HepG2 (cell line): Measurements from ENCODE around the gene AP4S1. TPM values are rescaled to one million over a fixed set of nuclear protein-coding genes. Genes with fewer than 3 reads are reported as not detected.

Experiments used
- AGO2 ChIP-seq: fragments of 200-400 bp; formaldehyde crosslinking; optimal IDR thresholded peaks from 2 replicates; pipeline ENCODE3; 2017; ENCODE audit warnings: mild to moderate bottlenecking, low read depth, low read length, moderate library complexity
- BCL3 ChIP-seq: sonication (generic); formaldehyde crosslinking; IDR thresholded peaks from 2 replicates; pipeline ENCODE4 v1.5.1; 2020; ENCODE audit warnings: mild to moderate bottlenecking, missing genetic modification reagents, moderate library complexity
- EP300 ChIP-seq, 3 experiments: sonication (generic) in 1 of 3; formaldehyde crosslinking in 1 of 3; IDR thresholded peaks; 2 replicates each; pipeline versions ENCODE4 v1.5.1 to v1.6.1; 2011 to 2020; ENCODE audit warnings: low read depth in 2 of 3, low read length in 2 of 3, borderline replicate concordance in 1 of 3, improper control_type of control experiment in 1 of 3, mild to moderate bottlenecking in 1 of 3, missing genetic modification reagents in 1 of 3, moderate library complexity in 1 of 3
- ETV6 ChIP-seq: sonication (generic); formaldehyde crosslinking; conservative IDR thresholded peaks from 2 replicates; pipeline ENCODE4 v1.4.0; 2020; ENCODE audit warnings: missing genetic modification reagents
- IRF2 ChIP-seq: IDR thresholded peaks from 2 replicates; pipeline ENCODE4 v1.6.1; 2018; ENCODE audit warnings: missing genetic modification reagents, missing compliant biosample characterization
- ISX ChIP-seq: sonication (generic); formaldehyde crosslinking; conservative IDR thresholded peaks from 2 replicates; pipeline ENCODE4 v1.5.0; 2020; ENCODE audit warnings: missing genetic modification reagents
- JDP2 ChIP-seq: sonication (generic); formaldehyde crosslinking; IDR thresholded peaks from 2 replicates; pipeline ENCODE4 v1.8.1; 2022; ENCODE audit warnings: missing genetic modification reagents, borderline replicate concordance
- KLF11 ChIP-seq: IDR thresholded peaks from 2 replicates; pipeline ENCODE4 v1.6.1; 2016; ENCODE audit warnings: missing compliant biosample characterization
- NFE2L2 ChIP-seq: fragments of 150-350 bp; IDR thresholded peaks from 2 replicates; pipeline ENCODE4 v1.6.1; 2014; ENCODE audit warnings: low read length
- NFIC ChIP-seq: IDR thresholded peaks from 2 replicates; pipeline ENCODE4 v1.6.1; 2012; ENCODE audit warnings: mild to moderate bottlenecking, low read length, inconsistent platforms
- NR0B2 ChIP-seq: sonication (generic); formaldehyde crosslinking; IDR thresholded peaks from 2 replicates; pipeline ENCODE4 v1.4.0; 2020; ENCODE audit warnings: mild to moderate bottlenecking, missing genetic modification reagents
- POLR2AphosphoS5 ChIP-seq: IDR thresholded peaks from 2 replicates; pipeline ENCODE4 v1.6.1; 2012; ENCODE audit warnings: low read depth, low read length
- RAD21 ChIP-seq: fragments of 450-650 bp; formaldehyde crosslinking; IDR thresholded peaks from 2 replicates; pipeline ENCODE4 v1.5.0; 2020; ENCODE audit warnings: mild to moderate bottlenecking
- SP4 ChIP-seq: sonication (generic); formaldehyde crosslinking; IDR thresholded peaks from 2 replicates; pipeline ENCODE4 v1.8.1; 2023; ENCODE audit warnings: mild to moderate bottlenecking, missing genetic modification reagents
- TGIF2 ChIP-seq: IDR thresholded peaks from 2 replicates; pipeline ENCODE4 v1.6.1; 2016; ENCODE audit warnings: control low read depth, missing compliant biosample characterization
- THAP11 ChIP-seq: IDR thresholded peaks from 2 replicates; pipeline ENCODE4 v1.6.1; 2016; ENCODE audit warnings: missing biosample characterization, missing genetic modification reagents
- ZFX ChIP-seq: sonication (generic); formaldehyde crosslinking; IDR thresholded peaks from 2 replicates; pipeline ENCODE4 v1.4.0; 2020; ENCODE audit warnings: mild to moderate bottlenecking, low read depth, missing genetic modification reagents, moderate library complexity
- ZNF335 ChIP-seq: sonication (generic); formaldehyde crosslinking; IDR thresholded peaks from 2 replicates; pipeline ENCODE4 v1.4.0; 2020; ENCODE audit warnings: missing genetic modification reagents
- ZNF547 ChIP-seq: sonication (generic); formaldehyde crosslinking; IDR thresholded peaks from 2 replicates; pipeline ENCODE4 v1.5.1; 2020; ENCODE audit warnings: mild to moderate bottlenecking, missing genetic modification reagents
- ZNF563 ChIP-seq: sonication (generic); formaldehyde crosslinking; IDR thresholded peaks from 2 replicates; pipeline ENCODE4 v1.8.0; 2022; ENCODE audit warnings: mild to moderate bottlenecking, moderate library complexity, missing genetic modification reagents
- ZNF607 ChIP-seq: sonication (generic); formaldehyde crosslinking; IDR thresholded peaks from 2 replicates; pipeline ENCODE4 v1.5.1; 2020; ENCODE audit warnings: missing genetic modification reagents, mild to moderate bottlenecking, borderline replicate concordance
- ZNF841 ChIP-seq: sonication (generic); formaldehyde crosslinking; IDR thresholded peaks from 2 replicates; pipeline ENCODE4 v1.8.1; 2023; ENCODE audit warnings: missing genetic modification reagents, borderline replicate concordance
- polyA plus RNA-seq, 8 experiments: library from polyadenylated mRNA; depleted of rRNA in 3 of 8; stranded (reverse) in 7 of 8; unstranded in 1 of 8; fragments of >200 nt; fragmentation: Illumina TruSeq in 4 of 8; extraction: Trizol in 4 of 8; gene quantifications; 2 replicates each; pipeline versions ENCODE4 v1.2.1 to v1.2.3, GENCODE V29; 2011 to 2016; ENCODE audit warnings: low read depth in 4 of 8, missing spikeins in 1 of 8, mixed read lengths in 1 of 8; ENCODE audit not compliant: insufficient read depth in 1 of 8
- total RNA-seq, 5 experiments: library from RNA; depleted of rRNA; stranded (reverse); fragments of >200 nt; fragmentation: Illumina TruSeq; extraction: Trizol; gene quantifications; 2 replicates each; pipeline ENCODE4 v1.2.3, GENCODE V29; 2016; ENCODE audit warnings: low read depth in 1 of 5
- TF ChIP-seq, protein P1 (sequence below): IDR thresholded peaks from 2 replicates; pipeline ENCODE4 v1.6.1; 2012; ENCODE audit warnings: low read length, improper control_type of control experiment
- TF ChIP-seq, protein P2 (sequence below): sonication (generic); formaldehyde crosslinking; IDR thresholded peaks from 2 replicates; pipeline ENCODE4 v1.5.1; 2020; ENCODE audit warnings: missing genetic modification reagents, mild to moderate bottlenecking, borderline replicate concordance
- TF ChIP-seq, protein P3 (sequence below): sonication (generic); formaldehyde crosslinking; IDR thresholded peaks from 2 replicates; pipeline ENCODE4 v1.4.0; 2020; ENCODE audit warnings: missing genetic modification reagents

AP4S1 gene
- total and polyA plus RNA-seq, 2 of the 13 experiments (the other 11 are each of a cell fraction or from before 2014, with no cell fraction given) = 3.9 to 21.1 TPM

- TF ChIP-seq POLR2AphosphoS5 (peak; percentile 83; the same call in 1 of the 2 replicates), ETV6 (no peak), JDP2 (CRISPR knock-in tag) (no peak), ZFX (CRISPR knock-in tag) (peak; percentile 67), EP300 (IDR thresholded peaks at IDR 0.05; ENCODE audit: low read depth in 2 of 2, low read length in 2 of 2) (peak in 1 of 2 experiments; percentile 13; a peak in 1 of 4 replicates), EP300 (CRISPR knock-in tag; IDR thresholded peaks at IDR 0.05; ENCODE audit: borderline replicate concordance) (no peak), ZNF547 (CRISPR knock-in tag) (peak; percentile 59), RAD21 (CRISPR knock-in tag) (peak; percentile 52; the same call in 1 of the 2 replicates), NFIC (no peak), KLF11 (no peak), ZNF841 (CRISPR knock-in tag) (no peak), AGO2 (peak; percentile 98), BCL3 (CRISPR knock-in tag) (0 out of 2 replicates have a peak, but pooled peaks have one; percentile 63), NR0B2 (CRISPR knock-in tag) (peak; percentile 59), THAP11 (CRISPR knock-in tag) (no peak), IRF2 (CRISPR knock-in tag) (no peak), ZNF563 (CRISPR knock-in tag) (peak; percentile 65; the same call in 1 of the 2 replicates), NFE2L2 (no peak), TGIF2 (CRISPR knock-in tag) (0 out of 2 replicates have a peak, but pooled peaks have one; percentile 3), ZNF607 (peak; percentile 28), ZNF335 (CRISPR knock-in tag) (no peak), ISX (CRISPR knock-in tag) (no peak; the same call in 1 of the 2 replicates), SP4 (CRISPR knock-in tag) (no peak)
- TF ChIP-seq, protein P1, sequence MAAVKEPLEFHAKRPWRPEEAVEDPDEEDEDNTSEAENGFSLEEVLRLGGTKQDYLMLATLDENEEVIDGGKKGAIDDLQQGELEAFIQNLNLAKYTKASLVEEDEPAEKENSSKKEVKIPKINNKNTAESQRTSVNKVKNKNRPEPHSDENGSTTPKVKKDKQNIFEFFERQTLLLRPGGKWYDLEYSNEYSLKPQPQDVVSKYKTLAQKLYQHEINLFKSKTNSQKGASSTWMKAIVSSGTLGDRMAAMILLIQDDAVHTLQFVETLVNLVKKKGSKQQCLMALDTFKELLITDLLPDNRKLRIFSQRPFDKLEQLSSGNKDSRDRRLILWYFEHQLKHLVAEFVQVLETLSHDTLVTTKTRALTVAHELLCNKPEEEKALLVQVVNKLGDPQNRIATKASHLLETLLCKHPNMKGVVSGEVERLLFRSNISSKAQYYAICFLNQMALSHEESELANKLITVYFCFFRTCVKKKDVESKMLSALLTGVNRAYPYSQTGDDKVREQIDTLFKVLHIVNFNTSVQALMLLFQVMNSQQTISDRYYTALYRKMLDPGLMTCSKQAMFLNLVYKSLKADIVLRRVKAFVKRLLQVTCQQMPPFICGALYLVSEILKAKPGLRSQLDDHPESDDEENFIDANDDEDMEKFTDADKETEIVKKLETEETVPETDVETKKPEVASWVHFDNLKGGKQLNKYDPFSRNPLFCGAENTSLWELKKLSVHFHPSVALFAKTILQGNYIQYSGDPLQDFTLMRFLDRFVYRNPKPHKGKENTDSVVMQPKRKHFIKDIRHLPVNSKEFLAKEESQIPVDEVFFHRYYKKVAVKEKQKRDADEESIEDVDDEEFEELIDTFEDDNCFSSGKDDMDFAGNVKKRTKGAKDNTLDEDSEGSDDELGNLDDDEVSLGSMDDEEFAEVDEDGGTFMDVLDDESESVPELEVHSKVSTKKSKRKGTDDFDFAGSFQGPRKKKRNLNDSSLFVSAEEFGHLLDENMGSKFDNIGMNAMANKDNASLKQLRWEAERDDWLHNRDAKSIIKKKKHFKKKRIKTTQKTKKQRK = no peak
- TF ChIP-seq, protein P2, sequence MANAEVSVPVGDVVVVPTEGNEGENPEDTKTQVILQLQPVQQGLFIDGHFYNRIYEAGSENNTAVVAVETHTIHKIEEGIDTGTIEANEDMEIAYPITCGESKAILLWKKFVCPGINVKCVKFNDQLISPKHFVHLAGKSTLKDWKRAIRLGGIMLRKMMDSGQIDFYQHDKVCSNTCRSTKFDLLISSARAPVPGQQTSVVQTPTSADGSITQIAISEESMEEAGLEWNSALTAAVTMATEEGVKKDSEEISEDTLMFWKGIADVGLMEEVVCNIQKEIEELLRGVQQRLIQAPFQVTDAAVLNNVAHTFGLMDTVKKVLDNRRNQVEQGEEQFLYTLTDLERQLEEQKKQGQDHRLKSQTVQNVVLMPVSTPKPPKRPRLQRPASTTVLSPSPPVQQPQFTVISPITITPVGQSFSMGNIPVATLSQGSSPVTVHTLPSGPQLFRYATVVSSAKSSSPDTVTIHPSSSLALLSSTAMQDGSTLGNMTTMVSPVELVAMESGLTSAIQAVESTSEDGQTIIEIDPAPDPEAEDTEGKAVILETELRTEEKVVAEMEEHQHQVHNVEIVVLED = no peak
- TF ChIP-seq, protein P3, sequence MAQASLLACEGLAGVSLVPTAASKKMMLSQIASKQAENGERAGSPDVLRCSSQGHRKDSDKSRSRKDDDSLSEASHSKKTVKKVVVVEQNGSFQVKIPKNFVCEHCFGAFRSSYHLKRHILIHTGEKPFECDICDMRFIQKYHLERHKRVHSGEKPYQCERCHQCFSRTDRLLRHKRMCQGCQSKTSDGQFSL = peak; percentile 83
Observed at GRCh38 chr14:31026077-31026449, 614 bp downstream of the AP4S1 start, which contains the start of gene STRN3 (continued).
